ENCODE data around the gene SFMBT2.
"Not testable (repeated sequence)": the region's sequence is repeated elsewhere in the genome, so short reads cannot be mapped to it uniquely, and the experiment has no call there.

Gene SFMBT2

DNA sequence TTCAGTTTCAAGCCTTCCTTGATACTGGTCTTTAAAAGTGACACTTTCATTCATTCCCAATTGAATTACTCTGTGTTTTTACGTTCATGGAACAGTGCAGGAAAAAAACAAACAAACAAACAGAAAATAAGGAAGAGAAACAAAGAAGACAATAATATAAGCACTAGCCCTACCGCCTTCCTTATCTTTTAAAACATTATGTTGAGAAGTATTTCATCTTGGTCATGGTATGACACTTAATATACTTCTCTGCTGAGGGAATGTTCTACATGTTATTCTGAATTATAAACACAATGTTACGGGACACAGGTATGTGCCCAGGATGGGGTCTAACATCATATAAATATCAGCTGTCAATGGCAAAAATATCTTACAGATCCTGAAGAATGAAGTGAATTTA, 176.7 kb downstream of the SFMBT2 start:
- no peak for DNase-seq (ENCODE audit: low read depth in 3 of 3, low spot score in 1 of 3)

- no peak for DNase-seq (ENCODE audit: low read depth in 3 of 3, low spot score in 1 of 3)
These were observed 177.4 kb downstream of the SFMBT2 start for GRCh38 chr10:7233259-7233991.

DNA sequence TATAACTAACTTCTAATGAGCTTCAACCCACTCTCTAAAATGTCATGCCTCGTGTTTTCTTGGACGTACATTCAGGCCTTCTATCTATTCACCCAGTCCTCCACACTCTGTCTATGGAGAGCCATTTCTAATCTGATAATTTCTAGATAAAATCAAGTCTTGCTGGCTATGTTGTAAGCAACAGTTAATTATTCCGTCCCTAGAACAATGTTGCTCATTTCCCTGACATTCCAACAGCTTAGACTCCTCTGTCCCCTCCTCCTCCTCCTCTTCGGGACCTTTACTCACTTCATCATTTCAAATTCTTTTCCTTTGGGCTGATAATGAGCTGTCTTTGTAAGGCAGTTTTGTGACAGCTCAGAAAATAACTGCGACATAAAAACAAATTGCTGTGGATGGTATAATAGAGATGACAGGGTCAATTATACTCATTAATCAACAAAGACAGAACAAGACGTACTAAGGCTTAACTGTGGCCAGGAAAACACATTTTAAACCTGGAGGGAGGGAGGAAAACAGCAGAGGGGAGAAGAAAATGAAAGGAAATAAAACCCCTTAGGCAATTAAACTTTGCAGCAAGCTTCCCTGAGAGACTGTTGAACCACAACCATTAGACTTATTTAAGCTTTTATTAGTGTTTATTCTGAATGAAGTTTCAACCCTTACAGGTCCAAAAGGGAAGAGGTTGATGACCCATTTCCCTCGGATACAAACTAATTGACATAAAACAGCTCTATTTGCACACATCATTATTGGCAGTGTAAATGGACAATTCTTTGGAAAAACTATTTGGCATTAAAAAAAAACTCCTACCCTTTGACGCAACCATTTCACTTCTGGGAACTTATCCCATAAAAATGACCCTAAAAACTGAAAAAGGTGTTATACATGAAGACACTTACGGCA, 179.1 kb downstream of the SFMBT2 start:
- DNase-seq (ENCODE audit: low read depth in 3 of 3, low spot score in 1 of 3), result no peak

- DNase-seq (ENCODE audit: low read depth in 3 of 3, low spot score in 1 of 3), result no peak
These were observed 179.9 kb downstream of the SFMBT2 start for GRCh38 chr10:7230951-7231350.

DNA sequence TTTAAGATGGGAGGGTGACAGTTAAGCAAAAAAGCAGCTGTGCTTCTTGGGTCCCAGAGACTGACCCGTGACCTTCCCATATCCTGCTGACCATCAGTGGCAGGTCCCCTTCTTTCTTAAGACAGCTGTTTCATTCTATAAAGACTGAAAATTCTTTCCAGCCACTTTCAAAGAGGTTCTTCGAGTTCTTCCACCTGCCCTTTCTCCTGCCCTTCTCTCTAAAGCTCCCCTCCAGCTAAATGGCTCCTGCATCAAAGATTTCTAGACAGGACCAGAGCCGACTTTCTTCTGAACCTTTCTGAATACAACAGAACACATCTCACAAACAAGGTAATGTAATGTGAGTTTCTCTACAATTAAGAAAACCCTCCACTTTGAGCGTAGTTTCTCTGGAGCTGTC, 180.8 kb downstream of the SFMBT2 start:
- no peak for DNase-seq (ENCODE audit: low read depth in 3 of 3, low spot score in 1 of 3)

DNA sequence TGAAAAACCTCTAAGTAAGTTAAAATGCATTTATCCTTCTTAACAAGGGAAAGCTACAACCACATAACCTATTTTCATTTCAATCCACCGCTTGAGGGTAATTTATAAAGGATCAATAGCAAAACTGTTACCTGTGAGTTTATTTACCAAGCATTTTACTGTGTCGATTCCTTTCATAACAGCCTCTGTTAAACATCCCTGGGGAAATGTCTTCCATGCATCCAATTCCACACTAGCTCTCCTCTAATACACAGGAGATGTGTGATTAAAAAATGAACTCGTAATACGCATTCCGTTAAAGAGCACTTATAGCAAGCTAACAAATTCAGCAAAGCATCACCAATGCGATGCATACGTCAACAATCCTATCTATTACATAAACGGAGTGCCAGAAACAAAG, 185.7 kb downstream of the SFMBT2 start:
- no peak for DNase-seq (ENCODE audit: low read depth in 3 of 3, low spot score in 1 of 3)

- no peak for DNase-seq (ENCODE audit: low read depth in 3 of 3, low spot score in 1 of 3)
These were observed 191.9 kb downstream of the SFMBT2 start for GRCh38 chr10:7218968-7219367.

DNA sequence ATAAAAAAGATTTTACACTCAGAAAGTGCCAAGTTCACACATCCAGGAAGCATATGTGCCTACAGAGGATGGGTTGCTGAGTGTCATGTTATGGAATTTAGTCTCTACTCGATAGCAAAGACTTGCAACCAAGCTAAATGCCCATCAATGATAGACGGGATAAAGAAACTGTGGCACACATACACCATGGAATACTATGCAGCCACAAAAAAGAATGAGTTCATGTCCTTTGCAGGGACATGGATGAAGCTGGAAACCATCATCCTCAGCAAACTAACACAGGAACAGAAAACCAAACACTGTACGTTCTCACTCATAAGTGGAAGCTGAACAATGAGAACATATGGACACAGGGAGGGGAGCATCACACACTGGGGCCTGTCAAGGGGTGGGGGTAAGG, 198.1 kb downstream of the SFMBT2 start:
- not testable (repeated sequence) for DNase-seq (ENCODE audit: low read depth in 3 of 3, low spot score in 1 of 3)

- DNase-seq (ENCODE audit: low read depth in 3 of 3, low spot score in 1 of 3), result no peak
These were observed 198.8 kb downstream of the SFMBT2 start for GRCh38 chr10:7211857-7212577.

DNA sequence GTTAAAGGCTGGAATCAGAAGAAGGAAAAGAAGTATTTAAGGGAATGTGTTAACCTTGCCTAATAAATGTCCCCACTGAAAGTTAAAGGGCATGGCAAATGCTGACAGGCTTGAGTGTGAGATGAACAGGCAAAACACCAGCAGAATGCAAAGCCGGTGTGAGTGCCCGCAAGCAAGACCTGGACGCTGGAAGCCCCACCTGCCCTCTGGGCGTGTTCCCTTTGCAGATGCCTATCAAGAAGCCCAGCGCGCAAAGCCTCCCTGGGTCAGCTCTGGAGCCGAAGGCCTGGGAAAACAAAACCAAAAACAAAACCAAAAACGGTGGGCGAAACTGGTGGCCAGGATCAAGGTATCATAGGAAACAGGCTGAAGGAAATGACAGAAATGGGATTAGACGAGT, 200.3 kb downstream of the SFMBT2 start:
- DNase-seq (ENCODE audit: low read depth in 3 of 3, low spot score in 1 of 3), result no peak

DNA sequence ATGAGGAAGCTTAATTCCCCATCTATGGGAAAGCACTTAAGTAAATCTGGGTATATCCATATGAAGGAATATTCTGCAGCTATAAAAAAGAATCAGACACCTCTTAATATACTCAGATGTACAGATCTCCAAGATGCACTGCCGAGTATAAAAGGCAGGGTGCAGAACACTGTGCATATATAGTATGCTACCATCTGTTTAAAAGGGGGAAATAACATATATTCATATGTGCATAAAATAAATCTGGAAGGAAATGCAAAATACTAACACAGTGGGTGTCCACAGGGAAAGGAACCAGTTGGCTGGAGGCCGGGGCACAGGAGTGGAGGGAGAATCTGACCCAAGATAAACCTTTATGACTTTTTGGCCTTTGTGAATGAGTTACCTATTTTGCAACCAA, 201.4 kb downstream of the SFMBT2 start:
- DNase-seq (ENCODE audit: low read depth in 3 of 3, low spot score in 1 of 3), result no peak

DNA sequence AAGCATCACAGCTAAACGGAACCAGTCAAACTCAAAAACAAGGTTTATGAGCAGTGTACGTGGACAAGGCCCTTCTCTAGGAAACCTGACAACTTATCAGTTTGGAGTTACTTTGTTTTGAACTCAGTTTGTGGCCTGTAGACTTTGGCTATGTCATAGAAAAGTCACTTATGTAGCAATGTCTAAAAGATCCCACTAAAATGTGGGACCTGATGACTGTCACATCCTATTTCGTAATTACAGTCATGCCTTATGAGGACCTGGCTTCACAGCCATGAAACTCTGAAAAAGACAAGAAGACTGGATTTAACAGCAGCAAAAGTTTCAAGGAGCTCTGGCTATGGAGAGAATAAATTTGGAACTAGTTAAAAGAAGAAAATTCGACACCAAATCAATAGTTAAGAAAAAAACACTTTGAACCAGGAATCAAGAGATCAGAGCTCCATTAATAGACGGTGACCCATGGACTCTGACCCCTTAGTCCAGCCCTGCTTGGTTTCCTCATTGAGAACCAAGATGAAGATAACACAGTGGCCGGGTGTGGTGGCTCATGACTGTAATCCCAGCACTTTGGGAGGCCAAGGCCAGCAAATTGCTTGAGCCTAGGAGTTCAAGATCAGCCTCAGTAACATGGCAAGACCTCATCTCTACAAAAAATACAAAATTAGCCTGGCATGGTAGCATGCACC, 204.3 kb downstream of the SFMBT2 start:
- DNase-seq (ENCODE audit: low read depth in 3 of 3, low spot score in 1 of 3), result no peak

DNA sequence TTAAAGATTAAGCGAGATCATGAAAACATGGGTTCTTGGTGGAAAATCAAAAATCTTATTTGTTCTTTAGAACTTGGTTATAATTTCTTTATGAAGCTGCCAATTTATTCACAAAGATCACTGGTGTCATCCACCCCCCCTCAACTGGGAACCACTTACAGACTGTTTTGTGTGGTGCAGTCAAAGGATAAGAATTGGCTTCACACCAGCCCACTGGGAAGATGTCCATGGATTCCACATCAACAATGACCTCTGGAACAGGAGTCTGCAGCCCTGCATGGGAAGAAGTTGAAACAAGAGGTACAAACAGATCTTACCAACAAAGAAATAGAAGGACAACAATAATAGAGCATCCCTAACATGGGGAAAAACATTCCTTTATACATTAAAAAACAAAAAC, 205.2 kb downstream of the SFMBT2 start:
- DNase-seq (ENCODE audit: low read depth in 3 of 3, low spot score in 1 of 3), result no peak

DNA sequence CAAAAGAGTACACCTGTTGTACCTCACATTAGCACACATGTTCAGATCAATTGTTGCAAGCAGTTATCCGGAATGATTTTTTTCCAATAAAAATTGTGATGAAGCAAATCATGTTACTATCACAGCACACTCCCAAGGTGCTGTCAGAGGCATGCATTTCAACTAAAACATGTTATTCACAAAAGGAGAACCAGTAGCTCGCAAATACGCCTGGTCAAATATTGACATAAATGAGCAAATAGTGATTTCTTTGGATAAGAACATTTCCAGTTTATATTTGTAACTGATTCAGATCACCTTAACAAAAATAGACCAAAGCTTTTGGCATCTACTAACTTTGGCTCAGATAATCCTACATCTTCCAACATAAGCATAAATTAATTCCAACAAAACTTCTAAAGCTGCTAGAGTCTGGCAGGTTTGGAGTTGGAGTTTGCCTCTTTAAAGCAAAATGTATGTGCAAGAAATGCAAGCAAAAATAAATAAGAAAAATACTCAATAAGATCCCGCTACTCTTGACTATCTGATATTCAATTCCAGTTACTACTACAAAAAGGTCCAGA, 208.0 kb downstream of the SFMBT2 start:
- DNase-seq (ENCODE audit: low read depth in 3 of 3, low spot score in 1 of 3), result no peak

- DNase-seq (ENCODE audit: low read depth in 3 of 3, low spot score in 1 of 3), result no peak
These were observed 211.6 kb downstream of the SFMBT2 start for GRCh38 chr10:7199152-7199760.

DNA sequence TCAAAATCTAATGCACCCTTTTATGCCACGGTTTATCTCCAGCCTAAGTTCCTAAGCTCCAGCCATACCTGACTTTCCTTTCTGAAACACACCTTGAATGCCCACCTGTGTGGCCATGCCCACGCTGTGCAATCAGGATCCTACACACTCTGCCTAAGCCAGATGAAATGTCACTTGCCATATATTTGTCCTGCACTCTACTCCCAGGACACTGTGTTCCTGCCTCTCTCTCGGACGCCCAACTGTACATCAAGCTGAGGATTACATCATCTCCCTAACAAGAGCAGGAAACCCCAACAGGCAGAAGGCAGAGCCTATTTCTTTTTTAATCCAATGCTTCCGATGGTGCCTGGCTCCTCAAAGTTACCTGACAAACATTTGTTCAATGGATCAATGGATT, 214.6 kb downstream of the SFMBT2 start:
- no peak for DNase-seq (ENCODE audit: low read depth in 3 of 3, low spot score in 1 of 3)

- no peak for DNase-seq (ENCODE audit: low read depth in 3 of 3, low spot score in 1 of 3)
These were observed 215.7 kb downstream of the SFMBT2 start for GRCh38 chr10:7195118-7195517.

GRCh38 chr10:7194571-7194970, 216.3 kb downstream of the SFMBT2 start:
- no peak for DNase-seq (ENCODE audit: low read depth in 3 of 3, low spot score in 1 of 3)

GRCh38 chr10:7193369-7193768, 217.5 kb downstream of the SFMBT2 start:
- peak in 1 of 3 donors; percentile 19 for DNase-seq (ENCODE audit: low read depth in 3 of 3, low spot score in 1 of 3)

DNA sequence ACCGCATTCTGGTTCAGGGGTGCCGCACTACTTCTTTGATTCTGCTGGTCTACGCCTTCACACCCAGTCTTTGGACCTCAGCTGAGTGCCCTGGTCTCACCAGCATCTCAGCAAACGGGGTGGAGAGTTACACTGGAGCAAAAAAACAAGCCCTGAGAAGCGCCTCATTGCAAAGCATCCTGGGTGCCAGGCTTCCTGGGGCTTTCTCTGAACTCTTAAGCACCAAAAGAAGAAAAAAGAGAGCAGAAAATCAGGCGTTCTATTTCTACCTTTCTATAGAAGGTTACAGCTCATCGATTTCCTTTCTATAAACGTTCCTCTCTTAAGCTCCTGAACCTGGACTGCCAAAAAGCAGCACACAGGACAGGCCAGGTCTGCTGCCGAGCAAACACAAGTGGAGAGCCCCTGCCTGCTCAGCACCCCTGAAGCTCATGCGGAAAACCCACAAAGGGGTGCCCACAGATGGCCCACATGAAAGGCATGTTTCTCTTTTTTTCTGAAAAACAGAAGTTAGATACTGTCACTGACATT, 217.9 kb downstream of the SFMBT2 start:
- peak; percentile 10 to 27 (median 13) for DNase-seq (ENCODE audit: low read depth in 3 of 3, low spot score in 1 of 3)
